ENCODE data around the gene ABCF2.
A peak's percentile ranks its signal among the peaks of the same experiment; 100 is the strongest.

The ABCF2 gene

DNA sequence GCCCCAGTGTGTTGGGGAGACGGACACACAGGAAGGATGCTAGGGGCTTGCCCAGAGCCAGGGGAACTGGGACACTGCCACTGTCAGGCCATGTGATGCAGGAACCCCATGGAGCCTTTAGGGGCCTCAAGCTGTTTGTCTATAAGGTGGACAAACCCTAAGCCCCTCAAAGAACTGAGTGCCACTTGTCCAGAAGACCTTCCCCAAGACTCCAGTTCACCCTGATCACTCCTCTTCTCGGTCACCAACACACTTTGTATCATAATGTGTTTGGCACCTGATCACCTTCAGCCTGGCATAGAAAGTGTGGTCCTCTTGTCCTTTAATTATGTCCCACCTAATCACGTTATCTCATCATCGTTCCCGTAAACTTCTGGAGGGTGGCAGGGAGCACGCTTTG, 17.4 kb downstream of the ABCF2 start:
- Histone ChIP-seq H3K4me3 (ENCODE audit: severe bottlenecking) (no peak overlapping the region), H3K36me3 (ENCODE audit: low read depth) (peaks cover 14% of the 10 kb centered on the region), H3K9me3 (ENCODE audit: severe bottlenecking) (no peaks in the 10 kb centered on the region), H3K4me1 (ENCODE audit: insufficient read depth, poor library complexity, severe bottlenecking) (no peaks in the 10 kb centered on the region), H3K27ac (ENCODE audit: poor library complexity, severe bottlenecking) (no peak overlapping the region), H3K27me3 (ENCODE audit: insufficient read depth, poor library complexity, severe bottlenecking) (peaks cover 17% of the 10 kb centered on the region)
- ATAC-seq (ENCODE audit: low read depth) = no peak
- no peak for DNase-seq (ENCODE audit: low spot score)
- TF ChIP-seq, protein P1, sequence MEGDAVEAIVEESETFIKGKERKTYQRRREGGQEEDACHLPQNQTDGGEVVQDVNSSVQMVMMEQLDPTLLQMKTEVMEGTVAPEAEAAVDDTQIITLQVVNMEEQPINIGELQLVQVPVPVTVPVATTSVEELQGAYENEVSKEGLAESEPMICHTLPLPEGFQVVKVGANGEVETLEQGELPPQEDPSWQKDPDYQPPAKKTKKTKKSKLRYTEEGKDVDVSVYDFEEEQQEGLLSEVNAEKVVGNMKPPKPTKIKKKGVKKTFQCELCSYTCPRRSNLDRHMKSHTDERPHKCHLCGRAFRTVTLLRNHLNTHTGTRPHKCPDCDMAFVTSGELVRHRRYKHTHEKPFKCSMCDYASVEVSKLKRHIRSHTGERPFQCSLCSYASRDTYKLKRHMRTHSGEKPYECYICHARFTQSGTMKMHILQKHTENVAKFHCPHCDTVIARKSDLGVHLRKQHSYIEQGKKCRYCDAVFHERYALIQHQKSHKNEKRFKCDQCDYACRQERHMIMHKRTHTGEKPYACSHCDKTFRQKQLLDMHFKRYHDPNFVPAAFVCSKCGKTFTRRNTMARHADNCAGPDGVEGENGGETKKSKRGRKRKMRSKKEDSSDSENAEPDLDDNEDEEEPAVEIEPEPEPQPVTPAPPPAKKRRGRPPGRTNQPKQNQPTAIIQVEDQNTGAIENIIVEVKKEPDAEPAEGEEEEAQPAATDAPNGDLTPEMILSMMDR (IDR thresholded peaks at IDR 0.05; ENCODE audit: poor library complexity, severe bottlenecking) = no peak

DNA sequence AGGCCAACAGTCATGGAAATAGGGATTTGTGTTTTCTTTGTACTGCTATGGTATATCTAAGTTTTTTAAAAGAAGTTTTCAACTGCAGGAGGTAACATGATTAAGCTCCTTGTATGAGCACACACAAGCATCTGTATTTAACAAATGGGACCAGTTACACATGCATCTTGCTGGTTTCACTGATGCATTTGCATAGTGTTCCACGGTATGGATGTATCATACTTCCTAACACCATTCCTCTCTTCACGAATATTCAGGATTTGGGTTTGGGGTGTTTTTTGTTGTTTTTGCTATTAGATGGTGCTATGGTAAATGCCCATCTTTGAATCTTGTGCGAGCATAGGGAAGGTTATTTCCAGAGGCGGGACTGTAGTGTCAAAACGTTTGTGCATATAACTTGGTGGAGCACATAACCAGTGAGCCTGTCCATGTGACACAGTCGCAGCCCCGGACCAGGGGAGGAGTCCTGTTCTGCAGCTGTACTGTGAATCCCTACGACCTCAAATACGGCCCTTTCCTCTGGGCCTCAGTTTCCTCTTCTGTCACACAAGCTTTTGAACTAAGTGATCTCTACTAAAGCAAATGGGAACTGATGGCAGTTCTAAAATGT, 18.6 kb downstream of the ABCF2 start:
- Histone ChIP-seq H3K36me3 (ENCODE audit: low read depth) (peaks cover 2% of the 10 kb centered on the region; the same call in 1 of the 2 replicates), H3K27me3 (ENCODE audit: insufficient read depth, poor library complexity, severe bottlenecking) (peaks cover 29% of the 10 kb centered on the region), H3K4me1 (ENCODE audit: insufficient read depth, poor library complexity, severe bottlenecking) (no peaks in the 10 kb centered on the region), H3K27ac (ENCODE audit: poor library complexity, severe bottlenecking) (no peak overlapping the region), H3K4me3 (ENCODE audit: severe bottlenecking) (no peak overlapping the region), H3K9me3 (ENCODE audit: severe bottlenecking) (no peaks in the 10 kb centered on the region)
- DNase-seq (ENCODE audit: low spot score) (peak; percentile 7), ATAC-seq (ENCODE audit: low read depth) (no peak)
- TF ChIP-seq, protein P1 (IDR thresholded peaks at IDR 0.05; ENCODE audit: poor library complexity, severe bottlenecking) = no peak

DNA sequence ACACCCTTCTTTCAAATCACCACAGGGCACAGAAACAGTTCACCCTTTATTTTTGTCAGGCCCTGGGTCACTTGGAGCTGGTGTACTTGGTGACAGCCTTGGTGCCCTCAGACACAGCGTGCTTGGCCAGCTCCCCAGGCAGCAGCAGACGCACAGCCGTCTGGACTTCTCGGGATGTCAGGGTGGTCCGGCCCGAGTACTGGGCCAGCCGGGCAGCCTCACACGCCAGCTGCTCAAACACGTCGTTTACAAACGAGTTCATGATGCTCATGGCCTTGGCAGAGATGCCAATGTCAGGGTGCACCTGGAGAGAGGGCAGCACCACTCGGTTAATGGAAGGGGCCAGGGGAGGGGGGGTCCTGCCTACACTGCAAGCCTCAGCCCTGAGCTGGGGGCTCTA, 19.2 kb downstream of the ABCF2 start:
- Histone ChIP-seq H3K4me3 (ENCODE audit: severe bottlenecking) (no peak overlapping the region), H3K36me3 (ENCODE audit: low read depth) (no peaks in the 10 kb centered on the region), H3K27ac (ENCODE audit: poor library complexity, severe bottlenecking) (no peak overlapping the region), H3K27me3 (ENCODE audit: insufficient read depth, poor library complexity, severe bottlenecking) (peaks cover 31% of the 10 kb centered on the region), H3K9me3 (ENCODE audit: severe bottlenecking) (no peaks in the 10 kb centered on the region), H3K4me1 (ENCODE audit: insufficient read depth, poor library complexity, severe bottlenecking) (no peaks in the 10 kb centered on the region)
- ATAC-seq (ENCODE audit: low read depth) = no peak; the same call in 2 of the 3 replicates
- TF ChIP-seq, protein P1 (IDR thresholded peaks at IDR 0.05; ENCODE audit: poor library complexity, severe bottlenecking) = no peak
- DNase-seq (ENCODE audit: low spot score) = peak; percentile 50

DNA sequence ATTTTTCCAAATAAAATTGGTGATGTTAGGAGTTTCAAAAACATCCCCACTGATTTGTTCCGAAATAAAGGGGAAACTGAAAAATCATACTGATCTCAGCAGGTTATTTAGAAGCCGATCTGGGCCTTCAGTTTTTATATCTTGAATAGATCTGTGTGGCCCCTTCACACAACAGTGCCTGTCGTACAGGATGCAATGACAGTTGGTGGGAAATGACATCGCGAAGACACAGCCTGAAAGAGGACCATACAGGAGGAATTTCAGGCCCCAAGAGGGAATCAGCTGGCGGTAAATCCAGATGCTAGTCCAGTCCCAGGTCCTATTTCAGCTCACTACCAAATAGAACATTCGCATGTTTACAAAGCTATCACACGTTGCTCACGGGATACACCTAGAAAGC, 19.7 kb downstream of the ABCF2 start:
- no peaks in the 10 kb centered on the region for H3K36me3 ChIP-seq (ENCODE audit: low read depth)
- H3K27me3 ChIP-seq (ENCODE audit: insufficient read depth, poor library complexity, severe bottlenecking) = peaks cover 36% of the 10 kb centered on the region
- no peak overlapping the region for H3K4me3 ChIP-seq (ENCODE audit: severe bottlenecking)
- TF ChIP-seq, protein P1 (IDR thresholded peaks at IDR 0.05; ENCODE audit: poor library complexity, severe bottlenecking) = no peak
- H3K9me3 ChIP-seq (ENCODE audit: severe bottlenecking) = no peaks in the 10 kb centered on the region
- no peaks in the 10 kb centered on the region for H3K4me1 ChIP-seq (ENCODE audit: insufficient read depth, poor library complexity, severe bottlenecking)
- no peak overlapping the region for H3K27ac ChIP-seq (ENCODE audit: poor library complexity, severe bottlenecking)
- ATAC-seq (ENCODE audit: low read depth) (no peak), DNase-seq (ENCODE audit: low spot score) (no peak)

DNA sequence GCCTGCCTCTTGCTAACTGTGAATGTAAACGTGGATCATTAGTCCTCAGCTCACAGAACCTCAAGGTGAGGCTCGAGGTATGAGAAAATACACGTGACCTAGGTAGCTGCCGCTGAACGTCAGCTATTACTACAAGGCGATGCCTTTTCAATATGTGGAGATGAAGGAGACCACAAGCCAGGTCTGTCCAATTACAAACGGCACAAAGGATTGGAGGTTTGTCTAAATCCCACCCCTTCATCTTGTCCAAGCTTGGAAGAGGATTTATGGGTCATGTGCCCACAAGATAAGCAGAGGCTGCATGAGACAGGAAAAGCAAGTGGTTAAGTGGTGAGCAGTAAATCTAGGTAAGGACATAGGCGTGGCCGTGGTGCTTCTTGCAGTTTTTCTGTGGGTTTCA, 20.1 kb downstream of the ABCF2 start:
- no peak overlapping the region for H3K27ac ChIP-seq (ENCODE audit: poor library complexity, severe bottlenecking)
- peaks cover 40% of the 10 kb centered on the region for H3K27me3 ChIP-seq (ENCODE audit: insufficient read depth, poor library complexity, severe bottlenecking)

More for the DNA sequence above, 20.1 kb downstream of the ABCF2 start:
- ATAC-seq (ENCODE audit: low read depth) (no peak), DNase-seq (ENCODE audit: low spot score) (no peak)
- TF ChIP-seq, protein P1 (IDR thresholded peaks at IDR 0.05; ENCODE audit: poor library complexity, severe bottlenecking) = no peak
- Histone ChIP-seq H3K36me3 (ENCODE audit: low read depth) (no peaks in the 10 kb centered on the region), H3K9me3 (ENCODE audit: severe bottlenecking) (no peaks in the 10 kb centered on the region), H3K4me1 (ENCODE audit: insufficient read depth, poor library complexity, severe bottlenecking) (no peaks in the 10 kb centered on the region), H3K4me3 (ENCODE audit: severe bottlenecking) (no peak overlapping the region)
